Brain microvascular endothelial cell (primary cell): Measurements from ENCODE around the gene C17orf50.

ENCODE experiments used
- DNase-seq: peaks from one replicate; pipeline ENCODE4 v3.0.0-alpha.2; 2020
- H3K27ac ChIP-seq: fragments of 250-450 bp; sonication (Bioruptor Pico); 2 replicates; pipeline ENCODE4 v1.5.1; 2020; ENCODE audit warnings: mild to moderate bottlenecking, moderate library complexity
- H3K27me3 ChIP-seq: fragments of 250-450 bp; sonication (Bioruptor Pico); replicated peaks from 2 replicates; pipeline ENCODE4 v1.5.1; 2020; ENCODE audit warnings: mild to moderate bottlenecking
- H3K36me3 ChIP-seq: fragments of 250-450 bp; sonication (Bioruptor Pico); replicated peaks from 2 replicates; pipeline ENCODE4 v1.5.1; 2020; ENCODE audit warnings: mild to moderate bottlenecking
- H3K4me3 ChIP-seq: 2 replicates; pipeline ENCODE4 v1.5.1; 2011; ENCODE audit warnings: low read depth, mild to moderate bottlenecking, control low read depth, low read length, moderate library complexity
- in situ Hi-C: cut with HindIII; loops from 2 replicates; pipeline ENCODE4 v1.10.0; 2017; ENCODE audit warnings: low sequenced_read_pairs, low pct_ligation_motif_present
- TF ChIP-seq, protein P1 (sequence below): IDR thresholded peaks from 2 replicates; pipeline ENCODE4 v1.5.1; 2011; ENCODE audit warnings: low read depth, mild to moderate bottlenecking, moderate library complexity, low read length, control low read depth, inconsistent platforms; ENCODE audit errors: missing control alignments

Gene C17orf50

DNA sequence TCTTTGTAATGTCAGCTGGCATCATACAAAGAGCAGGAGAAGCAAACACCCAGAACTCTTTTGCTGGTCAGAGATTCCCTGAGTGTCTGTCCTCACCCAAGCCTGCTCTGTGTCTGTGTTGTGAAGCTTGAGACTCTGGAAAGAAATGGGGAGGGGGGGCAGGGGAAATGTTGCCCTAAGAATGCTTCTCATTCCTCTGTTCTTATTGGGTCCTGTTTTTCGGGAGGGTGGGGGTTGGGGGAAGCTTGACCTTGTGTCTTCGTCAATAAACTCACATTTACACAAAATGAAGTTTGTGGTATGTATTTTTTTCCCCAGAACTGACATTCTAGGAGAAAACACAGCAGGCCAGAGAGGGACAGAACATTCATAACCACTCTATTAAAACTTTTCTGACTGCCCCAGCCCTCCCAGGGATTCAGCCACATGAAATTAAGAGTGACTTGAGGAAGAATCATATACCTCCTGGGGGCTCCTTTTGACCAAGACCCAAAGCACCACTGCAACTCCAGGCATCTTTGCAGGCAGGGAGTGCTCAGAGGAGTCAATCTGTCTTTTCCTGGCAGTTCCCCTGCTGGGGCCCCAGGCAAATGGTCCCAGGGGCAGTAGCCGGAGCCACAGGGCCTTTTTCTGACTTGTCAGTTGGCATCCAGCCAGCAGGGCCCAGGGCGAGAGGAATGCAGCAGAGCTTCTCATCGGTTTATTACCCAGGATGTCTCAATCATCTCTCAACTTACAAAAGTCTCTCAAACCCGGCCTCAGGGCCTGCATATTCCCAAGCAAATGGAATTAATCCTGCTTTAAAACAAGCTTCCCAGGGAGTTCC, 34.3 kb upstream of the C17orf50 start:
- DNase-seq = peak; percentile 86
- Histone ChIP-seq H3K27me3 (no peaks in the 10 kb centered on the region), H3K36me3 (peaks cover 21% of the 10 kb centered on the region), H3K27ac (peak overlapping the region; percentile 28), H3K4me3 (no peak overlapping the region)
- TF ChIP-seq, protein P1, sequence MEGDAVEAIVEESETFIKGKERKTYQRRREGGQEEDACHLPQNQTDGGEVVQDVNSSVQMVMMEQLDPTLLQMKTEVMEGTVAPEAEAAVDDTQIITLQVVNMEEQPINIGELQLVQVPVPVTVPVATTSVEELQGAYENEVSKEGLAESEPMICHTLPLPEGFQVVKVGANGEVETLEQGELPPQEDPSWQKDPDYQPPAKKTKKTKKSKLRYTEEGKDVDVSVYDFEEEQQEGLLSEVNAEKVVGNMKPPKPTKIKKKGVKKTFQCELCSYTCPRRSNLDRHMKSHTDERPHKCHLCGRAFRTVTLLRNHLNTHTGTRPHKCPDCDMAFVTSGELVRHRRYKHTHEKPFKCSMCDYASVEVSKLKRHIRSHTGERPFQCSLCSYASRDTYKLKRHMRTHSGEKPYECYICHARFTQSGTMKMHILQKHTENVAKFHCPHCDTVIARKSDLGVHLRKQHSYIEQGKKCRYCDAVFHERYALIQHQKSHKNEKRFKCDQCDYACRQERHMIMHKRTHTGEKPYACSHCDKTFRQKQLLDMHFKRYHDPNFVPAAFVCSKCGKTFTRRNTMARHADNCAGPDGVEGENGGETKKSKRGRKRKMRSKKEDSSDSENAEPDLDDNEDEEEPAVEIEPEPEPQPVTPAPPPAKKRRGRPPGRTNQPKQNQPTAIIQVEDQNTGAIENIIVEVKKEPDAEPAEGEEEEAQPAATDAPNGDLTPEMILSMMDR = peak; percentile 14
- in situ Hi-C loops = no loop called here

DNA sequence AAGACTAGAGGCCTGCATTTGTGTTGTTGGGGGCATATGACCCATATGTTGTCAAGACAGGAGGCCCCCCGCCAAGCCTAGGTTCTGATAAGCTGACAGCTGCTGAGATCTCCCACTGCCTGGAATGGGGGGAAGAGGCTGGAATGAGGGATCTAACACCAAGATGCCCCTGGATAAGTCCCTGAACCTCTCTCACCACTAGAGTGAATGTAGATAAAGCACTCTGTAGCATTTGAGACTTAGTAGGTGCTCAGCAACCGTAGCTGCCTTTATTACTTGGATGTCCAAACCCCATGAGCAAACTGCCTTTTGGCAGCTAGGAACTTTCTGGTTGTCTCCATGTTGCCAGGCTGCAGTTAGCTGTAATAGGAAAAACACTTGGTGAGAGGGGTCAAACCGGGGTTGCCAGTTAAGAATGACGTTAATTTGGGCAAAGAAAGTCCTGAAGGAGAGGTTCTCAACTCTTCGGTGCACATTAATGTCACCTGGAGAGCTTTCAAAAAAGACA, 33.7 kb upstream of the C17orf50 start:
- Histone ChIP-seq H3K27me3 (no peaks in the 10 kb centered on the region), H3K36me3 (peaks cover 20% of the 10 kb centered on the region), H3K4me3 (no peak overlapping the region), H3K27ac (peak overlapping the region; percentile 28)
- DNase-seq = no peak
- TF ChIP-seq, protein P1 = no peak
- in situ Hi-C loops = no loop called here

DNA sequence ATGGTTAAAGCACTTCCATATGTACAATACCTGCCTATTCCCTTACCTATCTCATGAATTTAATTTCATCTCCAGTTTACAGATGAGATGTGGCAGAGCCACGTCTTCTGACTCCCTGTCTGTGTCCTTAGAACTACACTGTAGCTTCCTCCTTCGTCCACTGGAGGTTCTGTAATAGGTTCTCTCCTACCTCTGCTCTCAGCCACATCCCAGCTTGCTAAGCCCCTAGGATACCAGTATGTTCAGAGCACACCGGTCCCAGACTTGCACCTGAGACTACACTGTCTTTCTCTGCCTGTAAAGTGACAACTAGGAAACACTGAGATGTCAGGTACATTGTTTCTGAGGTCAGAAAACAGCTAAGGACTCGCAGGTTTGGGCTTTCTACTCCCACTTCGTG, 33.1 kb upstream of the C17orf50 start:
- Histone ChIP-seq H3K27me3 (no peaks in the 10 kb centered on the region), H3K27ac (no peak overlapping the region), H3K4me3 (no peak overlapping the region), H3K36me3 (peaks cover 20% of the 10 kb centered on the region)
- TF ChIP-seq, protein P1 = no peak
- in situ Hi-C loops = no loop called here
- no peak for DNase-seq

DNA sequence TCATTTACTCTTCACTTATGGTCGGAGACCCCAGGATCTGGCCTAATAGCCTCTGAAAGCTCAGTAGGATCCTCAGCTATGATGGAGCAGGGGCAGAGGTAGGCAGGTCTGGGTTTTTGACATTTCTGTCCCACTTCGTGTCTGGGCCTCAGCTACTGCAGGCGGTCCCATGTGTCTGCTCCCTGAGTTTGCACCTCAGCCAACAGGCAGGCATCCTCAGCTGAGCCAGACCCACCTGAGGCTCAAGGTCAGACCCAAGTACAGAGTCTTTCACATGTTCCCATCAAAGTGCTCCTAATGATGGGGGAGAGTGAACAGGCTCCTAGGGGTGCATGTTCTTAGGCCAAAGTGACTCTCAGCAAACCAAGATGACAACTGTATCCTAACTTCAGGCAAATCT, 32.1 kb upstream of the C17orf50 start:
- TF ChIP-seq, protein P1 = no peak
- no peak for DNase-seq
- Histone ChIP-seq H3K4me3 (no peak overlapping the region), H3K36me3 (peaks cover 15% of the 10 kb centered on the region), H3K27ac (no peak overlapping the region), H3K27me3 (no peaks in the 10 kb centered on the region)
- in situ Hi-C loops = no loop called here

DNA sequence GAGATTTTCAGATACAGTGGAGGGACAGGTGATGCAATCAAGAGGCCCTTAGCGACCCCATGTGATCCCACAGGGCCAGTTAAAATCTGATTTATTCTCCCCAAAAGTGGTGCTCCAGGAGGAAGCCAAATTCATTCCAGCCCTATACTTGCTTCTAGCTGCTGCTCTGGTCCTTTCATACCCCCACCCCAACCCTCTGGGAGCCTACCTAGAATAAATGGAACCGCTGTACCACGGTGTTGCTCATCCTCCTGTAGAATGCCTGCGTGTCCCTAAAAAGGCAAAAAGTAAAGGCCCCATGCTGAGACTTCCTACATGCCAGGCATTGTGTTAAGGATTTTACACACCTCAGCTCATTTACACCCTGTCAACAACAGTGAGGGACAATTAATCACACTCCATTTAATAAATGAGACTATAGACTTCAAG, 31.3 kb upstream of the C17orf50 start:
- TF ChIP-seq, protein P1 = no peak

More for the DNA sequence above, 31.3 kb upstream of the C17orf50 start:
- Histone ChIP-seq H3K36me3 (peaks cover 6% of the 10 kb centered on the region), H3K4me3 (no peak overlapping the region), H3K27me3 (no peaks in the 10 kb centered on the region), H3K27ac (no peak overlapping the region)
- in situ Hi-C loops = no loop called here
- DNase-seq = no peak
